Measurements from ENCODE around the gene SMPDL3A. TPM values are rescaled to one million over a fixed set of nuclear protein-coding genes. Genes with fewer than 3 reads are reported as not detected.

SMPDL3A gene
- total and polyA plus RNA-seq, 2 of the 13 experiments (the other 11 are each of a cell fraction or from before 2014, with no cell fraction given): 7.8 to 17.3 TPM

- TF ChIP-seq ZBTB44 (CRISPR knock-in tag; IDR thresholded peaks at IDR 0.05): no peak
- no peak; the same call in 1 of the 2 replicates for TF ChIP-seq ZFP1 (CRISPR knock-in tag; IDR thresholded peaks at IDR 0.05)
- peak; percentile 74 for TF ChIP-seq NR2C2 (CRISPR knock-in tag; IDR thresholded peaks at IDR 0.05; ENCODE audit: borderline replicate concordance)
- no peak for TF ChIP-seq CERS6 (CRISPR knock-in tag; IDR thresholded peaks at IDR 0.05)
- 0 out of 2 replicates have a peak, but pooled peaks have one; percentile 75 for TF ChIP-seq ZSCAN30 (CRISPR knock-in tag; IDR thresholded peaks at IDR 0.05)
- TF ChIP-seq ZBTB33 (CRISPR knock-in tag; IDR thresholded peaks at IDR 0.05): no peak
- TF ChIP-seq RFX3 (CRISPR knock-in tag; IDR thresholded peaks at IDR 0.05): no peak
- no peak for TF ChIP-seq MNT (IDR thresholded peaks at IDR 0.05)
- TF ChIP-seq GMEB2 (CRISPR knock-in tag; IDR thresholded peaks at IDR 0.05; ENCODE audit: low read depth): no peak
- no peak for TF ChIP-seq GLMP (CRISPR knock-in tag; IDR thresholded peaks at IDR 0.05; ENCODE audit: borderline replicate concordance)
- no peak for TF ChIP-seq ZNF337 (CRISPR knock-in tag; IDR thresholded peaks at IDR 0.05; ENCODE audit: borderline replicate concordance, low read depth)
- no peak for TF ChIP-seq SNRNP70 (IDR thresholded peaks at IDR 0.05; ENCODE audit: low read depth, low read length)
- TF ChIP-seq DZIP1 (CRISPR knock-in tag; IDR thresholded peaks at IDR 0.05): no peak
- no peak for TF ChIP-seq ZNF660 (CRISPR knock-in tag; IDR thresholded peaks at IDR 0.05; ENCODE audit: borderline replicate concordance, low read depth)
- TF ChIP-seq MXD4 (CRISPR knock-in tag; IDR thresholded peaks at IDR 0.05): peak; percentile 40; the same call in 1 of the 2 replicates
- no peak for TF ChIP-seq HDAC6 (IDR thresholded peaks at IDR 0.05; ENCODE audit: low read depth, low read length)
Measured at GRCh38 chr6:122790423-122791309, 1.6 kb downstream of the SMPDL3A start (continued).
